Gastroesophageal sphincter (tissue), 4 donors: ENCODE data around the gene CUTA. TPM values are rescaled to one million over a fixed set of nuclear protein-coding genes. Genes with fewer than 3 reads are reported as not detected.
"Not testable (repeated sequence)": the region's sequence is repeated elsewhere in the genome, so short reads cannot be mapped to it uniquely, and the experiment has no call there.

ENCODE experiments used
- ATAC-seq: fragments of 150-250 bp; one replicate; pipeline ENCODE4 v1.9.1; 2016; ENCODE audit warnings: mild to moderate bottlenecking, moderate library complexity
- H3K27ac ChIP-seq, 4 donors: fragments of 200-600 bp; sonication (generic) in 3 of 4; 1 replicate in 3 of 4; 2 replicates in 1 of 4; pipeline ENCODE4 v1.5.1; 2016 to 2019
- H3K27me3 ChIP-seq: fragments of 200-600 bp; sonication (generic); one replicate; pipeline ENCODE4 v1.5.1; 2019
- H3K36me3 ChIP-seq, 2 donors: fragments of 200-600 bp; sonication (generic); one replicate each; pipeline ENCODE4 v1.5.1; 2019; ENCODE audit warnings: control low read depth in 1 of 2
- H3K4me1 ChIP-seq, 3 donors: fragments of 200-600 bp; sonication (generic); 1 replicate in 2 of 3; 2 replicates in 1 of 3; pipeline ENCODE4 v1.5.1; 2016 to 2019; ENCODE audit warnings: control low read depth in 2 of 3
- H3K4me3 ChIP-seq, 2 donors: fragments of 200-600 bp; sonication (generic); one replicate each; pipeline ENCODE4 v1.5.1; 2019; ENCODE audit warnings: mild to moderate bottlenecking in 1 of 2, moderate library complexity in 1 of 2
- H3K9me3 ChIP-seq, 3 donors: fragments of 200-600 bp; sonication (generic); one replicate each; pipeline ENCODE4 v1.5.1; 2017 to 2019; ENCODE audit warnings: control low read depth in 2 of 3
- CTCF ChIP-seq, 4 experiments: fragments of 200-600 bp in 2 of 4; fragments of 450-650 bp in 2 of 4; sonication (generic) in 1 of 4; IDR thresholded peaks; one replicate each; pipeline ENCODE4 v1.5.1; 2017 to 2019; ENCODE audit warnings: antibody characterized with exemption in 4 of 4, mild to moderate bottlenecking in 2 of 4, moderate library complexity in 2 of 4
- EP300 ChIP-seq: sonication (generic); formaldehyde crosslinking; IDR thresholded peaks from one replicate; pipeline ENCODE4 v1.6.1; 2017; ENCODE audit warnings: antibody characterized with exemption, mild to moderate bottlenecking
- POLR2A ChIP-seq, 2 donors: fragments of 450-650 bp; IDR thresholded peaks; one replicate each; pipeline ENCODE4 v1.6.1; 2017; ENCODE audit warnings: antibody characterized with exemption in 2 of 2, mild to moderate bottlenecking in 2 of 2, moderate library complexity in 1 of 2
- POLR2AphosphoS5 ChIP-seq: sonication (generic); formaldehyde crosslinking; IDR thresholded peaks from one replicate; pipeline ENCODE4 v1.6.1; 2017; ENCODE audit warnings: antibody characterized with exemption
- WGBS, 2 donors: methylation state at CpG; one replicate each; pipeline ENCODE4 v1.1.5; 2018; ENCODE audit warnings: low coverage in 1 of 2; 5-methylcytosine and 5-hydroxymethylcytosine counted together
- total RNA-seq, 4 donors: library from RNA; depleted of rRNA; stranded (reverse); fragments of >200 nt; gene quantifications; one replicate each; pipeline ENCODE4 v1.1.0, GENCODE V29; 2016

The CUTA gene
- total RNA-seq, 4 donors from 2014 or later, result 90.2 to 144 (median 124) TPM

- ATAC-seq, result no peak
- WGBS, 2 donors, result 93 to 94% methylated on average over 5 to 9 of the region's 15 CpGs
- no peak for TF ChIP-seq POLR2A (IDR thresholded peaks at IDR 0.05)
- no peak for TF ChIP-seq EP300
- no peak for TF ChIP-seq CTCF (IDR thresholded peaks at IDR 0.05)
- TF ChIP-seq POLR2AphosphoS5, result no peak
- no peaks in the 10 kb centered on the region for H3K36me3 ChIP-seq
- H3K4me1 ChIP-seq, result peaks cover 0 to 7% (median 0%) of the 10 kb centered on the region in 3 donors
- no peak overlapping the region for H3K27ac ChIP-seq
- H3K27me3 ChIP-seq, result no peaks in the 10 kb centered on the region
- no peaks in the 10 kb centered on the region for H3K9me3 ChIP-seq
- H3K4me3 ChIP-seq, result no peak overlapping the region
Observed at GRCh38 chr6:33405386-33405940, 12.4 kb downstream of the CUTA start.

- ATAC-seq, result no peak
- Histone ChIP-seq H3K4me3 (no peak overlapping the region), H3K36me3 (no peaks in the 10 kb centered on the region), H3K27me3 (no peaks in the 10 kb centered on the region), H3K9me3 (no peaks in the 10 kb centered on the region), H3K27ac (no peak overlapping the region), H3K4me1 (peaks cover 0 to 6% (median 0%) of the 10 kb centered on the region in 3 donors)
- TF ChIP-seq POLR2AphosphoS5, result no peak
- no peak for TF ChIP-seq CTCF (IDR thresholded peaks at IDR 0.05)
- no peak for TF ChIP-seq POLR2A (IDR thresholded peaks at IDR 0.05)
- TF ChIP-seq EP300, result no peak
- WGBS, 2 donors, result 80 to 98% methylated on average over 1 to 7 of the region's 17 CpGs
Observed at GRCh38 chr6:33404884-33405283, 13.0 kb downstream of the CUTA start.

GRCh38 chr6:33399881-33400280, 18.0 kb downstream of the CUTA start:
- not testable (repeated sequence) for H3K36me3 ChIP-seq, H3K4me1 ChIP-seq, ATAC-seq, H3K9me3 ChIP-seq, H3K27me3 ChIP-seq, H3K4me3 ChIP-seq, H3K27ac ChIP-seq
- 67 to 95% methylated on average over 1 to 6 of the region's 6 CpGs for WGBS, 2 donors

GRCh38 chr6:33398601-33399000, 19.3 kb downstream of the CUTA start:
- H3K4me1 ChIP-seq, H3K27me3 ChIP-seq, H3K4me3 ChIP-seq, H3K9me3 ChIP-seq, H3K27ac ChIP-seq, ATAC-seq, H3K36me3 ChIP-seq: not testable (repeated sequence)
- WGBS, 2 donors, result 67 to 97% methylated on average over 1 to 3 of the region's 3 CpGs

- 67 to 83% methylated on average over 1 of the region's 1 CpG for WGBS, 2 donors
- Histone ChIP-seq H3K4me1 (no peaks in the 10 kb centered on the region), H3K27ac (no peak overlapping the region), H3K36me3 (no peaks in the 10 kb centered on the region), H3K4me3 (no peak overlapping the region), H3K27me3 (no peaks in the 10 kb centered on the region), H3K9me3 (no peaks in the 10 kb centered on the region)
- ATAC-seq, result no peak
- no peak for TF ChIP-seq POLR2A (IDR thresholded peaks at IDR 0.05)
- no peak for TF ChIP-seq EP300
- TF ChIP-seq CTCF (IDR thresholded peaks at IDR 0.05), result no peak
- no peak for TF ChIP-seq POLR2AphosphoS5
Observed at GRCh38 chr6:33397541-33397940, 20.4 kb downstream of the CUTA start.

- no peak overlapping the region for H3K4me3 ChIP-seq
- H3K9me3 ChIP-seq, result no peaks in the 10 kb centered on the region
- 55 to 61% methylated on average over 3 of the region's 3 CpGs for WGBS, 2 donors
- no peaks in the 10 kb centered on the region for H3K36me3 ChIP-seq
- no peak overlapping the region for H3K27ac ChIP-seq
- peaks cover 3 to 15% (median 10%) of the 10 kb centered on the region in 3 donors for H3K4me1 ChIP-seq
- H3K27me3 ChIP-seq, result no peaks in the 10 kb centered on the region
- no peak for ATAC-seq
- TF ChIP-seq CTCF (IDR thresholded peaks at IDR 0.05) (no peak), EP300 (no peak), POLR2A (IDR thresholded peaks at IDR 0.05) (no peak), POLR2AphosphoS5 (no peak)
Observed at GRCh38 chr6:33392979-33393378, 24.9 kb downstream of the CUTA start.
